SH-SY5Y (cell line): ENCODE measurements around the gene OR8G1.

ENCODE experiments used
- GATA2 ChIP-seq: IDR thresholded peaks from 2 replicates; pipeline ENCODE4 v1.6.1; 2011; ENCODE audit warnings: mild to moderate bottlenecking, low read depth, low read length
- GATA3 ChIP-seq: IDR thresholded peaks from 2 replicates; pipeline ENCODE4 v1.6.1; 2011; ENCODE audit warnings: low read depth, mild to moderate bottlenecking, low read length, moderate library complexity

DNA sequence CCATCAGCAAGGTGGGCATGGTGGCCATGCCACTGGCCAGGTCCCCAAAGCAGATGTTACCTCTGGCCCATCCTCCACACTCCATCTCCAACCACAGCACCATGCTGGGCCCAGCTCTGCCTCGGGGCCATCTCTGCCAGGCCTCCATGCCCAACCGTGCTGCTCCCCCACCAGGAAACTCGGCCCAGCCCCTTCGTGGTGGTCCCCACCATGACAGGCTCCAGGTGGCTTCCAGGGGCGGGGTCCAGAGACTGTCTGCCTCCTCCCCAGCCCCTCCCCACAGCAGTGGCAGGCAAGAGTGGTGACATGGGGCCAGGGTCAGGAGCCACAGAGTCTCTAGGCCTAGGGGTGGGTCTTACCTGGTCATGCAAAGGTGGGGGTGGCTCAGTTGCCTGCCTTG is 30.5 kb upstream of the OR8G1 start:
- TF ChIP-seq GATA3 (no peak), GATA2 (no peak)
